Suprapubic skin (tissue), 3 donors: ENCODE results near the gene CWH43.

Source experiments
- POLR2AphosphoS5 ChIP-seq, 3 donors: sonication (generic); formaldehyde crosslinking; IDR thresholded peaks; one replicate each; pipeline ENCODE4 v1.6.1; 2017; ENCODE audit warnings: antibody characterized with exemption in 3 of 3
- TF ChIP-seq, protein P1 (sequence below), 2 donors: fragments of 200-600 bp in 1 of 2; fragments of 450-650 bp in 1 of 2; sonication (generic) in 1 of 2; IDR thresholded peaks; one replicate each; pipeline ENCODE4 v1.5.1; 2016 to 2019; ENCODE audit warnings: antibody characterized with exemption in 2 of 2, mild to moderate bottlenecking in 1 of 2, moderate library complexity in 1 of 2

DNA sequence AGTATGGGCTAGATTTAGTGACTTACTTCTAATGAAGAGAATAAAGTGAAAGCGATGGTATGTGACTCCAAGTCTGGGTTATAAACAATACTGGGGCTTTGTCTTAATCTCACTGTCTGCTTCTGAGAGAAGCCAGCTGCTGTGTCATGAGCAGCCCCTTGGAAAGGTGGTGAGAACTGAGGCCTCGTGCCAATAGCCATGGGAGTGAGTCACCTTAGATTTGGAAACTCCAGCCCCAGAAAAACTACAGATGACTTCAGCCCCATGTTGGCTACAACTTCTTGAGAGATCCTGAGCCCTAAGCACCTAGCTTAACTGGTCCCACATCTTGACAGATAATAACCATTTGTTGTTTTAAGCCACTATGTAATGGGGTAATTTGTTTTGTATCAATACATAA is 77.6 kb downstream of the CWH43 start:
- TF ChIP-seq, protein P1, sequence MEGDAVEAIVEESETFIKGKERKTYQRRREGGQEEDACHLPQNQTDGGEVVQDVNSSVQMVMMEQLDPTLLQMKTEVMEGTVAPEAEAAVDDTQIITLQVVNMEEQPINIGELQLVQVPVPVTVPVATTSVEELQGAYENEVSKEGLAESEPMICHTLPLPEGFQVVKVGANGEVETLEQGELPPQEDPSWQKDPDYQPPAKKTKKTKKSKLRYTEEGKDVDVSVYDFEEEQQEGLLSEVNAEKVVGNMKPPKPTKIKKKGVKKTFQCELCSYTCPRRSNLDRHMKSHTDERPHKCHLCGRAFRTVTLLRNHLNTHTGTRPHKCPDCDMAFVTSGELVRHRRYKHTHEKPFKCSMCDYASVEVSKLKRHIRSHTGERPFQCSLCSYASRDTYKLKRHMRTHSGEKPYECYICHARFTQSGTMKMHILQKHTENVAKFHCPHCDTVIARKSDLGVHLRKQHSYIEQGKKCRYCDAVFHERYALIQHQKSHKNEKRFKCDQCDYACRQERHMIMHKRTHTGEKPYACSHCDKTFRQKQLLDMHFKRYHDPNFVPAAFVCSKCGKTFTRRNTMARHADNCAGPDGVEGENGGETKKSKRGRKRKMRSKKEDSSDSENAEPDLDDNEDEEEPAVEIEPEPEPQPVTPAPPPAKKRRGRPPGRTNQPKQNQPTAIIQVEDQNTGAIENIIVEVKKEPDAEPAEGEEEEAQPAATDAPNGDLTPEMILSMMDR (IDR thresholded peaks at IDR 0.05): no peak
- no peak for TF ChIP-seq POLR2AphosphoS5 (IDR thresholded peaks at IDR 0.05)
